ENCODE data around the gene TPPP2. TPM values are rescaled to one million over a fixed set of nuclear protein-coding genes. Genes with fewer than 3 reads are reported as not detected.

The TPPP2 gene
- total and polyA plus RNA-seq, 8 donors = 0.23 to 0.59 (median 0.46) TPM; not detected in 5

- WGBS, 2 donors = 71 to 81% methylated on average over 8 of the region's 8 CpGs
- Histone ChIP-seq H3K27me3 (no peaks in the 10 kb centered on the region), H3K4me1 (peaks cover 12 to 34% (median 32%) of the 10 kb centered on the region in 3 donors), H3K27ac (peak within 1 kb of the TSS in 2 of 4 donors; percentile 54 to 60), H3K4me3 (no peak within 1 kb of the TSS), H3K36me3 (no peaks in the 10 kb centered on the region), H3K9me3 (no peaks in the 10 kb centered on the region)
- DNase-seq (no peak), FAIRE-seq (no peak), ATAC-seq (no peak)
- intact Hi-C loops (cut with DNase I) = no loop called here
- TF ChIP-seq CTCF (IDR thresholded peaks at IDR 0.05) = no peak
Measured at GRCh38 chr14:21057803-21058675, 28.0 kb downstream of the TPPP2 start, which contains the start of gene RNASE8. Gene RNASE8, plus strand, starts transcription at chr14:21057822. Its CDS starts 71 bp downstream, at chr14:21057893.

- Histone ChIP-seq H3K4me3 (no peak overlapping the region), H3K4me1 (peaks cover 12 to 27% (median 24%) of the 10 kb centered on the region in 3 donors), H3K9me3 (no peaks in the 10 kb centered on the region), H3K27ac (no peak overlapping the region), H3K36me3 (no peaks in the 10 kb centered on the region), H3K27me3 (no peaks in the 10 kb centered on the region)
- 83 to 86% methylated on average over 5 of the region's 5 CpGs for WGBS, 2 donors
- no peak for TF ChIP-seq CTCF (IDR thresholded peaks at IDR 0.05)
- FAIRE-seq = no peak
- no peak for DNase-seq
- ATAC-seq = no peak
- intact Hi-C loops (cut with DNase I) = no loop called here
Measured at GRCh38 chr14:21058903-21059302, 28.9 kb downstream of the TPPP2 start.

GRCh38 chr14:21059842-21060613 is 30.0 kb downstream of the TPPP2 start:
- H3K4me3 ChIP-seq = no peak overlapping the region
- H3K36me3 ChIP-seq = no peaks in the 10 kb centered on the region
- WGBS, 2 donors = 78 to 80% methylated on average over 8 of the region's 8 CpGs
- no peaks in the 10 kb centered on the region for H3K27me3 ChIP-seq
- peaks cover 6 to 16% (median 15%) of the 10 kb centered on the region in 3 donors for H3K4me1 ChIP-seq
- DNase-seq (no peak), ATAC-seq (no peak), FAIRE-seq (no peak)
- intact Hi-C loops (cut with DNase I) = no loop called here
- TF ChIP-seq CTCF (IDR thresholded peaks at IDR 0.05) = no peak
- H3K27ac ChIP-seq = no peak overlapping the region
- H3K9me3 ChIP-seq = no peaks in the 10 kb centered on the region

- Histone ChIP-seq H3K9me3 (no peaks in the 10 kb centered on the region), H3K27ac (peak overlapping the region in 1 of 4 donors; percentile 0), H3K4me1 (peaks cover 0 to 8% (median 7%) of the 10 kb centered on the region in 3 donors), H3K4me3 (no peak overlapping the region), H3K27me3 (no peaks in the 10 kb centered on the region), H3K36me3 (no peaks in the 10 kb centered on the region)
- intact Hi-C loops (cut with DNase I) = no loop called here
- no peak for DNase-seq
- TF ChIP-seq CTCF (IDR thresholded peaks at IDR 0.05) = no peak
- ATAC-seq = peak in 3 of 4 donors; percentile 26 to 66 (median 30)
- FAIRE-seq = no peak
- WGBS, 2 donors = 25 to 31% methylated on average over 13 of the region's 13 CpGs
Measured at GRCh38 chr14:21060614-21061346, 30.8 kb downstream of the TPPP2 start.
